GM21786 (cell line): ENCODE measurements around the gene SRGAP3.

ENCODE experiments used
- ATAC-seq: cut with Tn5 transposase; IDR thresholded peaks from one replicate; pipeline ENCODE4 v1.9.1; 2021; ENCODE audit not compliant: unreplicated experiment

SRGAP3 gene

DNA sequence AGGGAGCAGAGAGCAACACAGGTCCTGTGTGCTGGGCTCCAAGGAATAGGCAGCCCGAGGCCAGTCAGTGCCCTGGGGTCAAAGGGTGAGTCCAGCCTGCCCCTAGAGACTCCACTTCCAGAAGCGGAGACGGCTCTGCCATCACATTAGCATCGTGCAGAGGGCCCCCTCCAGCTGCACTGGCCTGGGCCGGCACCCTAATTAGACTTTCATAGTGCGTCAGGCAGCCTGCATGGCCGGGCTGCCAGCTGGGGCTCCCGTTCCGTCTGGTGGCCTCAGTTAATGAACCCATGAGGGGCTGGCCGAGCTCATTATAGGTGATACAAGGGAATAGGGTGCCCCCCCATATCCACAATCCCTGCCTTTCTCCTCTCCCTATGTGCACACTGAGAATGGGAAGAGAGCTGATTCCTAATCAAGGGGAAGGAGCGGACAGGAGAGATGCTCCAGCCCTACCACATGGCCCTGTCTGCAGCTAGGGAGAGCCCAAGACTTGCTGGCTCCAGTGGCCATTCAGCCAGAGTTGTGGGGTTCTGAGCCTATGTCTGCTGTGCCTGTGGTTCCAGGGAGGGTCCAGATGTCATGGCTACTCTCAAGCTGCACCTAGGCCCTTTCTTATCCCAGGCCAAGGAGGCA lies 128.0 kb downstream of the SRGAP3 start:
- ATAC-seq: no peak

DNA sequence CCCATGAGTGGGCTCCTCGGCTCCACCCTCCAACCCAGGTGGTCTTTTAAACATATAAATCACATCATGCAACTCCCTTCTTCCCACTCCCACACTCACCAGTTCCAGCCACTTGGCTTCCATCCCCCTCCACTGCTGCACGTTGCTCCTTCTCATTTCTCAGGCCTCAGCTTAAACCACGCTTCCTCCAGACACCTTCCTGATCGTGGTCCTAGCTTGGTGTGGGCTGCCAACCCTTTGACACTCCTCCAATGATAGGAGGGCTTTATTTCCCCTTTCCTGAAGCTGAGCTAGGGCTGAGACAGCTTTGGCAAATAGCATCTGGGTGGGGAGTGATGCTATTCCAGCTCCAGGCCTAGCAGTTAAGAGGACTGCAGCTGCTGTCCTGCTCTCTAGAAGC lies 130.1 kb downstream of the SRGAP3 start:
- no peak for ATAC-seq

DNA sequence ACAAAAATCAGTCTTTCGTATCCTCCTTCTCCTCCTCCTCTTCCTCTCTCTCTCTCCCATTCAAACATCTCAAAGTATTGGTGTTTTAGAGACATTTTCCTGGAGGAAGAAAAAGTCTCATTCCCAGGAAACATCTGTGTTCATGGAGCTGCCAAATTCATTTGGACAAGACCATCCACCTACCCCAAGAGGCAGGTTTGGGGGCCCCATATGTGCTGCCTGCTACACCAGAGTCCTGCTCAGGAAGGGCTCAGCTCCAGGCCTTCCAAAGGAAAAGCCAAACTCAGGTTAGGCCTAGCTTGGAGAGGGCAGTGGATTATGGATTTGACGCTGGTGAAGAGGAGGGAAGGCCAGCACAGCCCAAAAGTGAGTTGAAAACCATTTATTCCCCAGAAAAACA lies 131.2 kb downstream of the SRGAP3 start:
- no peak for ATAC-seq

DNA sequence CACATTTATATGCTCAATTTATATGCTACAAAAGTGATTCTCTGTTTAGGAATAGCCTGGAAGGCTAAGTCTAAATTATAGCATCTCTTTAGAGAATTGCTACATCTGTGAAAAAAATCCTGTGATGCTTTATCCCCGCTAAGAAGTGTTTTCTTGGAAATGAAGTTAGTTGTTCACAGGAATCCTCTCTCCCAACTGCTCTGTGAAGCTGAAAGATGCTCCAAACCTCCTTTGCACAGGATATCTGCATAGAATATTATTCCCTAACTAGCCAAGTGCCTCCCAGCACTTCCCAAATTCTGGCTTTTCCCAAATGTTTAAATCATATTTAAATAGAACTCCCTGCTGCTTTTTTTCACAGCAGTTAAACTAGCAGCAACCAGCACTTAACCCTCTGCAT lies 132.2 kb downstream of the SRGAP3 start:
- ATAC-seq: no peak

DNA sequence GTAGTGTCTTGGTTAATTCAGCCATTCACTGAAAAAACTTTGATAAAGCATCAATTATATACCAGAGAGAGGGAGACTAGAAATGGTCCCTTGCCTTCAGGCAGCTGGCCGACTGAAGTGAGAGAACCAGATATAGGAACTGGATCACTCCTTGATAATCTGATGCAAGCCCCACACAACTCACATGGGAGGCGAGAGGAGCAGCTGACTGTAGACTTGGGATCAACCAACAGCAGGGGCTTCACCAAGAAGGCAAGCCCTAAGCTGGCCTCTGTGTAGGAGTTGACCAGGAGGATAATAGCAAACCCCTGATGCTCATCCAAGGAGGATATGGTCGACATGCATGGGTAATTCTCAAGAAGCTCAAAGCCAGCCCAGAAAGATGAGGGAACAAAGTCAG lies 133.1 kb downstream of the SRGAP3 start:
- ATAC-seq: no peak

DNA sequence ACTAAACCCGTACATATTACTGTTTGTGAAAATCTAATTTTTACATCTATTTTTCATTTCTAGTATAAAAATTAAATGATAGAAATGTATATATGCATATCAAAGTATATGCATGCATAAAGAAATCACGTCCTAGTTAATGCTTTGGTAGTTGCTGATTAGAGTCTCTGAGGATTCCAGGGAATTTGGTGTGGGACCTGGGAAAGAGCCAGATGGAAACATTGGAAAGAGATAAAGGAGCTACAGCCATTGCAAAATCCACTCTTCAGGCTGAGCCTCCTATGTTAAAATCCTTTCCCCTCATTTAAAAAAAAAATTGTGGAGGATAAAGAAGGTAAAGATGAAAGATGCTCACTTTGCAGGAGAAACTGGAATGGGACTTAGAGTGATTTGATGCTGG lies 134.1 kb downstream of the SRGAP3 start:
- no peak for ATAC-seq

DNA sequence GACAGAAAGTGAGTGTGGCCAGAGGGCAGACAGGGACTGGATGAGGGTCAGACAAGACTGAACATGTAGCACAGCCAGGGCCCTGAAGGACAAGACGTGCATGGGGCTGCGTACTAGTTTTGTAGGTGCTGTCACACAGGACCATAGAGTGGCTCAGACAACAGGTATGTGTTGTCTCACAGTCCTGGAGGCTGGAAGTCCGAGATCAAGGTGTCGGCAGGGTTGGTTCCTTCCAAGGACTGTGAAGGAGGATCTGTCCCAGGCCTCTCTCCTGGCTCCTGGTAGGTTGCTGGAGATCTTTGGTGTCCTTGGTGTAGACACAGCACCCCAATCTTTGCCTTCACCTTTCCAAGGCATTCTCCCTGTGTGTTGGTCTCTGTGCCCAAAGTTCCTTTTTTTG lies 136.4 kb downstream of the SRGAP3 start:
- no peak for ATAC-seq

DNA sequence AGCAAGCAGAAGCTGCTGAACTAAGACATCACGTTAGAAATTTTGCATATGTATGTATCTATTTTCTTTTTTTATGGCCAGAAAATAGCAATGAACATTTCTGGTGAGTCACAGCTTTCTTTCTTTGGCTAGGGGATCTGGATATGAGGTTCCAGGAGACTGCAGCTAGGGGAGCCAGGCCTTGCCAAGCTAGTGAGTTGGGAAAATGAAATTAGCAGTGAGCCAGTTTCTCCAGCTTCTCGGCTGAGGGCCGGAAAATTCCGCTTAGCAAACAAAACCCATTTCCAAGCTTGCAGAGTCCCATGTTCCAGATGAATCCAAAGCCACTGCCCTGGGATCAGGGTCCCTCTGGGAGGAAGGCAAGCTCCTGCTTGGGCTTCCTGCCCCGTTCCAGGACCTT lies 137.6 kb downstream of the SRGAP3 start:
- no peak for ATAC-seq

DNA sequence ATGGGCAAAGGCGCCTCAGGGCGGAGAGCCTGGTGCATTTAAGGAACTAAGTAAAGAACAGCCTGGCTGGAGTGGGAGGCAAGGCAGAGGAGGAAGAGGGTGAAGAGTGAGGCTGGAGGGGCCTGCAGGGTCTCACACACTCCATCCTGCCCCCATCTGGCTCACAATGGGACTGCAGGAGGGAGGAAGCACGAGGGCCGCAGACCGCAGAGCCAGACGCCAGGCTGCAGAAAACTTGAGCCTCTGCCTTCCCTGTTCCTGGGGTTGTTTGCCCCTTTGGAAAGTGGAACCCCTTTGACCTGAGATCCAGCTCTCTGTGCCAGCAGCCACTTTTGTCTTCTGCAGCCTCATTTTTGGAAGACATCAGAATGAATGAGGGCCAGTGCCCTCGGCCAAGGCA lies 138.0 kb downstream of the SRGAP3 start:
- ATAC-seq: no peak

DNA sequence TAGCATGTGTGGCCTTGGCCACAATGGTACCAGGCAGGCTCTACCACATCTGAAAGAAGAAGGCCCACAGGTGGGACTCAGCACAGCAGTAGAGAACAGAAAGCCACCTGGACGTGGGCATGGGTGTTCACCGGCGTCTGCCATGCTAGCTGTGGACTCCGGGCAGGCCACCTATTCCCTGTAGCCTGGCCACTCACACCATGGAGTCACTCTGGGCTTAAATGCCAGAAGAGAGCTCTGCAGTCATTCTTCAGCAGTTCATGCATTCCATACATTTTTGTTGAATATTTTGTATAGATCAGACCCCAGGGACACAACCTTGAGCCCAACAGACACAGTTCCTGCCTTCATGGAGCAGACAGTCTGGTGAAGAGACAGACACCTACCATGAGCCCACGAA lies 138.6 kb downstream of the SRGAP3 start:
- no peak for ATAC-seq

DNA sequence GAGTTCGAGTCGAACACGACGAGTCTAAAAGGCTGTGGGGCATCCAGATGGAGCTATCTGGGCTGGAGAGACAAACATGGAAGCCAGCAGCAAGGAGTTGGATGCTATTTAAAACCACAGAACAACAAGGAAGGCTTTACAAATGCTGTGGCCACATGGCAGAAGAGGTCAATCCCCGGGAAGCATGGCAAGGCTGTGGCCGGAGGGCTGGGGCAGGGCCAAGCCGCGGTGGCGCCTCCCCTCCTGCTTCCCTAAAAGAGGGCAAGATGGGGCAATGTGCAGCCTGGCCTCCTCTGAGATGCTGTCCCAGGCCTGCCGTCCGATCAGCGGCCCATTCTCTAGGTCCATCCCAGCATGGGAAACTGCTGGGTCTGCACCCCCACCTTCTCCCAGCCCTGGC lies 139.1 kb downstream of the SRGAP3 start:
- ATAC-seq: no peak

DNA sequence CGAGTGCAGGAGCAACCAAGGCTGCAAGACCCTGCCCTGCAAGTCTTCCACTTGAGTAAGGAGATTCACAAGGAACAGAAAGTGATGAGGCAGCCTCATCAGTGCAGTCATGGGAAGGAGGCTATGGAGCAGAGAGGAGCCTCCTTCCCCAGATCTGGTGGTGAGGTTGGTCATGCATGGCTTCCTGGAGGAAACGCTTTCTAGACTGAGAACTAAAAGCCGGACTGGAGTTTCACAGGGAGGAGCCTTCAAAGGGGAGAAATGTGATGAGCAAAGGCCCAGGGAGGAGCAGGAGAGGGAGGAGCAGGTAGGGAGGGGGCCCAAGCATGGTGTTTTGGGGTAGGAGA lies 139.9 kb downstream of the SRGAP3 start:
- ATAC-seq: no peak

DNA sequence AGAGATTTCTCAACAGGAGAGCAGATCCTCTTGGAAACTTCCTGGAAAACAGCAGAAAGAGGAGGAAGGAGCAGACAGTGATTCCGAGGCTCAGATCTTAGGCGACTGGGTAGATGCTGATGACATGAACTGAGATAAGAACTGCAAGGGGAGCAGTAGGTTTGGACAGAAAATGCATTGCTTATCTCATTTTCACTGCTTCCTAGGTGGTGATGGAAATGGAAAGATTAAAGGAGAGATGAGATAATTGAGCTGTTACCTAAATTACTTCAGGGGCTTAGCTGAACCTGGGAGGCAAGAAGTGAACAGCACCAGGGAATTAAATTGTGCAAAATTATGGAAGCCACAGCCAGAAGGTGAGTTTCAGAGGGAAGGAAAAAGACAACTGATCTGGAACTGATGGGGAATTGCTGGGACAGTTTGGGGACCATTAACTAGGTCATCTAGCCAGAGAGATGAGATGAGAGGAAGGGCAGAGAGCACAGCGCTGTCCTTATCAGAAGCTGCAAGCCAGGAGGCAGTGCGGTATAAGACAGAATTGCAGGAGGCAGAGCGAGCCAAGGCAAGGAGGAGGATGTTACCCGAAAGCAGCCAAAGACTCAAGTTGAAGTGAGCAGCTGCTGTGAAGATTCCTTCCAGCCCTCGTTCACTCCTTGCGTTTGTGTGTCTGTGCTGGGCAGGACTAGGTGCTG lies 140.4 kb downstream of the SRGAP3 start:
- no peak for ATAC-seq

DNA sequence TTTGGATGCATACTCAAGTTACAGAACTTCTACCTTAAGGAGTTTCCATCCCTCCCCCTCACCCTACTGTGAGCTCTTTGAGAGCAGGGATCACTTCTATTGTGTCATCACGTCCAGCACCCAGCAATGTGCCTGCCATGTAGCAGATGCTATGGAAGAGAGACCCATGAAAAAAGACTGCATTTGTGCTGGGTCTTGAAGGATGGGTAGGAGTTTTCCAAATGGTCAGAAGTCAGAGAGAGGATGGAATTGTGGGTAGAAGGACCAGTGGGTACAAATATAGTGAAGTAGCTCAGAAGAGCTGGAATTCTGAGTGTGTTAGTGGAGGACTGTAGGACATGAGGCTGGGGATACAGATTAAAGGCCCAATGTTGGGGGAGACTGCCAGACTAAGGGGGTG lies 141.7 kb downstream of the SRGAP3 start:
- ATAC-seq: no peak

DNA sequence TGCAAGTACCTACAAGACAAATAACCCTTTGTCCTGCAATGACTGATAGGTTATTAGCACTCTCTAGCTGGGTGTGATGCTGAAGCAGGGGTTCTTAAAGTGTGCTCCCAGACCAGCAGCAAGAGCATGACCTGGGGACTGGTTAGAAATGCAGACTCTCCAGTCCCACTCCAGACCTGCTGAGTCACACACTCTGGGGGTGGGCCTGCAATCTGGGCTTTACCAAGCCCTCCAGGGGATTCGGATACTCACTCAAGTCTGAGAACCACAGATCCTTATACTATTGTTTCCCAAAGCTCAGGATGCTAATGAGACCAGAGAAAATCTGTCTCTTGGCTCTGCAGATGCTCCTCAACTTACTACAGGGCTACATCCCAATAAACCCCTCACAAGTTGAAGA lies 144.0 kb downstream of the SRGAP3 start:
- no peak for ATAC-seq

DNA sequence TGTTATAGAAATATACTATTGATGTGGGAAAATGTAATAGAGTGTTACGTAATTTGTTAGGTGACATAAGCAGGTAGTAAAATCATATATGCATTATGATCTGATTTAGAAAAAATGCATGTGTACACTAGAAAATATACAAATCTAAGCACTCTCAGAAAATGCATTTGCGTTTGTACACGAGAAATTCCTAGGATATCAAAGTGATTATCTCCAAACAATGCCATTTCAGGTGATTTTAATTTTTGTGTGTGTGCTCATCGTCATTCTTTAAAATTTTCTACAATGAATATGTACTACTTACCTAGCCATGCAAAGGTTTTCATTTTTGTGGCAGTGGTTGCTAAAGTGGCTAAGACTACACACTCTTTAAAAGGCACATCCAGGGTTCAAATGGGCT lies 145.3 kb downstream of the SRGAP3 start:
- ATAC-seq: no peak

DNA sequence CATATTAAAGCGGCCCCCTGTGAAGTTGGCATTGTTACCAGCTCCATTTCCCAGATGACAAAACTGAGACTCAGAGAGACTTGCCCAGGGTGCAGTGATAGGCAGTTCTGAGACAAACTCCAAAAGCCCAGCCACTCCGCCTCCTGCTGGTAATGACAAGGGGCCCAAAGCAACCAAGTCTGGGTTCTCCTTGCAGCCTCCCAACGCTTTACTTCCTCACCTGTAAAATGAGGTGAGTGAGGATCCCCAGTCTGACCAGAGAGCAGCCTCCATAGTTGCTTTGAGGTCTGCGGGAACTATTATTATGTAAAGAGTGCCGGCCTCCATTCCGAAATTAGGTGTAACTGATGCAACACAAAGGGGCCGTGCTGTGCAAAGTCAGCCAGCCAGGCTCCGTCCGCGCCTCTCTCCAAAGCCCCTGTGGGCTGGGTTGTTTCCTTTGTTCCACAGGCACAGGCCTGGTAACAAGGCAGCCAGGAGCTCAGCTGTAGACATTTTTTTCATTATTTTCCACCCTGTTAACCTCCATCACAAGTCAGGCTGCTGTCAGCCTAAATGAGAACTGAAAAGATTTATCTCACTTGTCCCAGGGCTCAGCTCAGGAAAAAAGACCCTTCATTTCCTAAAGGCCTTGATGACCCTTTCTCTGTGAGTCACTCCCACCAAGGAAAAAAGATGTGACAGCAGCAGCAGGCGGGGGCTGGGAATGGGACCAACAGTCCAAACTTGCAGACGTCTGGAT lies 147.0 kb downstream of the SRGAP3 start:
- ATAC-seq: no peak

DNA sequence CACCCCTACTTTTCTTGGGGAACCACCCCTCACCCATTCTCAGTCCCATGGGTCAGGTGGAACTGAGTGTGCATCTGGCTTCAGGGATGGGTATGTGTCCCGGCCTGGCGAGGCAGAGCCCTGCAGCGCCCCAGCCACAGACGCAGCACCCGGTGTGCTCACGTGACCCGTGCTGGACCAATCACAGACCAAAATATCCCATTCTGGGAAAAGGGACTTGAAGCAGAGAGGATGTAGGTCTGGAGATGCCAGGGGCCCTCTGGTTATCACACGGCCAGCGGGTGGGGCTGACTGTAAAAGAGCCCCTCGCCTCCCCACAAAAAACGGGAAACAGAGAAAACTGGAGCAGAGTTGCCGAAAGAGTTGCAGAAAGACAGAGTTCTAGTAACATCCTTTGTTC lies 148.2 kb downstream of the SRGAP3 start:
- ATAC-seq: no peak

DNA sequence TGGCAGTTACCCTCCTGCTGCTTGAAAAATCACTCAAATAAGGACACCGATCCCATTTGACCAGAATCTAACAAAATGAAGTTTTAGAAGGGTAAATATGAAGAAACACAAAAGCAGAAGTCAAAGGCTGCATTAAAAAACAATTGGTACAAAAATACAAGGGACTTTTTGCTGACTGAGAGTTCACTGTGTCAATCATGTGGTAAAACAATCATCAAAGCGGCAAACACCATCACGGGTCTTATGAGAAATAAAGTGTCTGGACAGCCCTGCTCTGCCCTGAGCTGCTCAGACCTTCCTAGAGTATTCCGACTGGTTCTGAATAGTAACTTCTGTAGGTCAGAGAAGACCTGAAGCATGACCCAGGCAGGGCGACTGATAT lies 148.9 kb downstream of the SRGAP3 start:
- ATAC-seq: peak; percentile 62

DNA sequence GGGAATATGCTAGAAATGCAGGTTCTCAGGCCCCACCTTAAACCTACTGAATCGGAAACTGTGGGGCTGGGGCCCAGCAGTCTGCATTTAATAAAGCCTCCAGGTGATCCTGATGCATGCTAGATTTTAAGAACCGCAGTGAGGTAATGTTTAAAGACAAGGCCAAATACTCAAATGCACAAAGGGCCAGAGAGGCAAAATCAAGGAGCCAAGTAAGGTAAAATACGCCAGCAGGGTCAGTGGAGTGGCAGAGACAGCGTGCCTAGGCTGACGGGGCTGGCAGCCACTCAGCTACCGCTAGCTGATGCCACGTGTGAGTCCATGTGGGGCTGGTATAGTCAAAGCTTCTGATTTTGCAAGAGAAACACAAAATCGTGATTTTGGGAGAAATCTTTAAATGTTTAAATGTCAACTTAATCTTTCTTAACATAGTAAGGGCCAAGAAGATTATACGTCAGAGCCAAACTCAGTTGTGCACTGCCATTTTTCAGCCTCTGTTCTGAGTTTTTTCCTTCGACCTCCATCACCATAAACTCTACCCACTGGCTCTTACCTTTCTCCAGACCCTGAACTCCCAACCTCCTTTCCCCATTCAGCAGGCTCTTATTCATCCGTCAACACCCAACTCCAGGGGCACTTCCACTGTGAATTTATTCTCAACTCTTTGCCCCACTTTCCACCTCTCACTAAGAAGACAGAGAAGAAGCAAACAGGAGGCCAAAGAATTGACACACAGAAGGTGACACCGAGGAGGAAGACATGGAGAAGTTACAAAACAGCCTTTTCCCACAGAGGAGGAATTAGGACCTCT lies 149.5 kb downstream of the SRGAP3 start:
- no peak for ATAC-seq
